HAP-1 (cell line): ENCODE measurements around the gene BIK.

ENCODE experiments used
- DNase-seq, 2 experiments: peaks; one replicate each; pipeline ENCODE4 v3.0.0-alpha.2; 2016 to 2020; ENCODE audit warnings: low spot score in 2 of 2
- H3K27me3 ChIP-seq: fragments of 250-450 bp; sonication (Bioruptor Pico); 2 replicates; pipeline ENCODE4 v1.5.1; 2020; ENCODE audit warnings: low read depth, mild to moderate bottlenecking, moderate library complexity
- H3K36me3 ChIP-seq: fragments of 250-450 bp; sonication (Bioruptor Pico); replicated peaks from 2 replicates; pipeline ENCODE4 v1.5.1; 2020; ENCODE audit warnings: mild to moderate bottlenecking
- H3K4me1 ChIP-seq: fragments of 250-450 bp; sonication (Bioruptor Pico); 2 replicates; pipeline ENCODE4 v1.5.1; 2020; ENCODE audit warnings: mild to moderate bottlenecking
- H3K4me3 ChIP-seq: fragments of 250-450 bp; sonication (Bioruptor Pico); 2 replicates; pipeline ENCODE4 v1.5.1; 2020; ENCODE audit warnings: mild to moderate bottlenecking, moderate library complexity
- H3K9me3 ChIP-seq: fragments of 250-450 bp; sonication (Bioruptor Pico); 2 replicates; pipeline ENCODE4 v1.5.1; 2020; ENCODE audit warnings: mild to moderate bottlenecking, moderate library complexity
- in situ Hi-C: fragments of 300-500 bp; cut with MboI; formaldehyde crosslinking; loops from 3 replicates; pipeline ENCODE4 v1.14.3; 2020; ENCODE audit warnings: low sequenced_read_pairs, inconsistent platforms, mixed read lengths

Gene BIK

DNA sequence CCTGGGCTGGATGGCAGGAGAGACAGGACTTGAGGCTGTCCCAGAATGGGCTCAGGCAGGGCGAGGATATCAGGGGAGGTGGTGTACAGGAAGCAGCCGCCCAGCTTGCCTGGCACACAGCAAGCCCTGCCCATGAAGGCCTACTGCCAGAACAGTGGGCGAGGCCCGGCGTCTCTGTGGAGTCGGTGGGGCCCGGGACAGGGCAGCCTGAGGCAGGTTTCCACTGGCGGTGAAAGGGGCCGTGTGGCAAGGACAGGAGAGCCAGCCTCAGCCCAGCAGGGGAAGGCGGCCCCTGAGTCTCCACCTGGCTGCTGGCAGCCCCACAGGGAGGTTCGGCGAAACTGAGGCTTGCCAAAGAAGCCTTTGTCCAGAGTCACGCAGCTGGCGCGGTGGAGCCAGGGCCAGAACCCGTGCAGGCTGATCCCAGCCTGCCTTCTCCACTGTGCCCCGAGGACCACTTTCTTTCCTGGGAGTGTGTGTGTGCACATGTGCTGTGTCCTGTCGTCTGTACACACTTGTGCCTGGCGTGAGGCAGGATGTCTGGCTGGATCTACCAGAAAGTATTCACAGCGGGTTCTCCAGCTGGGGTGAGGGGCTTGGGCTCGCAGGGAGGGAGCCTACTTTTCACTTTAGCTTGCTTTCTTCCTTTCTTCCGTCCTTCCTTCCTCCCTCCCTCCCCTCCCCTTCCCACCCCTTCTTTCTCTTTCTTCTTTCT, 42.0 kb downstream of the BIK start:
- DNase-seq = peak; percentile 29 to 49
- Histone ChIP-seq H3K9me3 (no peaks in the 10 kb centered on the region), H3K4me1 (peaks cover 13% of the 10 kb centered on the region), H3K27me3 (no peaks in the 10 kb centered on the region), H3K4me3 (peak overlapping the region; percentile 58), H3K36me3 (0 out of 2 replicates have a peak, but pooled peaks cover 3% of the 10 kb centered on the region)
- in situ Hi-C loops = no loop called here

- H3K9me3 ChIP-seq = no peaks in the 10 kb centered on the region
- in situ Hi-C loops = no loop called here
- 0 out of 2 replicates have a peak overlapping the region, but pooled peaks have one; percentile 3 for H3K4me3 ChIP-seq
- 0 out of 2 replicates have a peak, but pooled peaks cover 3% of the 10 kb centered on the region for H3K36me3 ChIP-seq
- H3K4me1 ChIP-seq = peaks cover 13% of the 10 kb centered on the region
- DNase-seq = no peak
- H3K27me3 ChIP-seq = no peaks in the 10 kb centered on the region
Measured at GRCh38 chr22:43153899-43154298, 43.3 kb downstream of the BIK start.

GRCh38 chr22:43154887-43155536, 44.5 kb downstream of the BIK start:
- H3K4me3 ChIP-seq = no peak overlapping the region
- DNase-seq = no peak
- no peaks in the 10 kb centered on the region for H3K9me3 ChIP-seq
- H3K4me1 ChIP-seq = peaks cover 13% of the 10 kb centered on the region
- in situ Hi-C loops = no loop called here
- H3K27me3 ChIP-seq = no peaks in the 10 kb centered on the region
- 0 out of 2 replicates have a peak, but pooled peaks cover 3% of the 10 kb centered on the region for H3K36me3 ChIP-seq

DNA sequence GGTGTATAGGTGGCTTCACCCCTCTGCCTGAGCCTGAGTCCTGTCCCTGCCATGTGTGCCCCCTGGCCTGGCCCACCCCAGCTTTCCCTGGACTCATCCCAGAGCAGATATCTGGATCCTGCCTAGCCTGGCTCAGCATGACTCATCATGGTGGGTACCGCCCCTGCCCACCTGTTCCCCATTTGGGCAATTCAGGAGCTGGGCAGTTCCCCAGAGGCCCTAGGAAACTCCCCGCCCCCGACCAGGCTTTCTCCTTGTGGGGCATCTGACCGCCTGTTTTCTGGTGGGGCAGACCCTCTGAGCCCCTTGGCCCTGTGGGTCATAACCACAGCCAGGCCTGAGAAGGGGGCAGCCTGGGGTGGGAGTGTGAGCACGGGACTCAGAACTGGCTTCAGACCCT, 45.2 kb downstream of the BIK start:
- in situ Hi-C loops = no loop called here
- Histone ChIP-seq H3K36me3 (peaks cover 3% of the 10 kb centered on the region; the same call in 1 of the 2 replicates), H3K27me3 (no peaks in the 10 kb centered on the region), H3K4me3 (no peak overlapping the region), H3K9me3 (no peaks in the 10 kb centered on the region), H3K4me1 (peaks cover 13% of the 10 kb centered on the region)
- no peak for DNase-seq

DNA sequence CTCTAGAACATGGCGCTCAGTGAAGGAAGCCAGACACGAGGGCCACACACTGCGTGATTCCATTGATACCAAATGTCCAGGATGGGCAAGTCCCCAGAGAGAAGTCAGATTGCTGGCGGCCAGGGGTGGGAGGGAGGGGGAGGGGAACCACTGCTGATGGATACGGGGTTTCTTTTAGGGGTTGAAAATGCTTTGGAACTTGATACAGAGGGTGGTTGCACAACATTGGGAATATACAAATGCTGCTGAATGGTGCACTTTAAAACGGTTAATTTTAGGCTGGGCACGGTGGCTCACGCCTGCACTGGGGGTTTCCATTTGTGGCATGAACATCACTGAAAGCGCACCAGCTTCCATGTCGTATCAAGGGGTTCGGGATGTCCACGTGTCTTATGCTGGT, 45.9 kb downstream of the BIK start:
- in situ Hi-C loops = no loop called here
- Histone ChIP-seq H3K4me1 (peaks cover 10% of the 10 kb centered on the region), H3K36me3 (peaks cover 3% of the 10 kb centered on the region; the same call in 1 of the 2 replicates), H3K4me3 (no peak overlapping the region), H3K27me3 (no peaks in the 10 kb centered on the region), H3K9me3 (no peaks in the 10 kb centered on the region)
- no peak for DNase-seq

- H3K4me3 ChIP-seq = no peak overlapping the region
- no peak for DNase-seq
- in situ Hi-C loops = no loop called here
- no peaks in the 10 kb centered on the region for H3K27me3 ChIP-seq
- peaks cover 9% of the 10 kb centered on the region for H3K36me3 ChIP-seq
- H3K9me3 ChIP-seq = no peaks in the 10 kb centered on the region
- no peaks in the 10 kb centered on the region for H3K4me1 ChIP-seq
Measured at GRCh38 chr22:43157874-43158546, 47.5 kb downstream of the BIK start.

GRCh38 chr22:43158778-43159483, 48.4 kb downstream of the BIK start:
- Histone ChIP-seq H3K4me1 (no peaks in the 10 kb centered on the region), H3K4me3 (no peak overlapping the region), H3K36me3 (peaks cover 9% of the 10 kb centered on the region), H3K9me3 (no peaks in the 10 kb centered on the region), H3K27me3 (no peaks in the 10 kb centered on the region)
- no peak for DNase-seq
- in situ Hi-C loops = no loop called here

GRCh38 chr22:43159484-43160178, 49.1 kb downstream of the BIK start:
- in situ Hi-C loops = no loop called here

DNA sequence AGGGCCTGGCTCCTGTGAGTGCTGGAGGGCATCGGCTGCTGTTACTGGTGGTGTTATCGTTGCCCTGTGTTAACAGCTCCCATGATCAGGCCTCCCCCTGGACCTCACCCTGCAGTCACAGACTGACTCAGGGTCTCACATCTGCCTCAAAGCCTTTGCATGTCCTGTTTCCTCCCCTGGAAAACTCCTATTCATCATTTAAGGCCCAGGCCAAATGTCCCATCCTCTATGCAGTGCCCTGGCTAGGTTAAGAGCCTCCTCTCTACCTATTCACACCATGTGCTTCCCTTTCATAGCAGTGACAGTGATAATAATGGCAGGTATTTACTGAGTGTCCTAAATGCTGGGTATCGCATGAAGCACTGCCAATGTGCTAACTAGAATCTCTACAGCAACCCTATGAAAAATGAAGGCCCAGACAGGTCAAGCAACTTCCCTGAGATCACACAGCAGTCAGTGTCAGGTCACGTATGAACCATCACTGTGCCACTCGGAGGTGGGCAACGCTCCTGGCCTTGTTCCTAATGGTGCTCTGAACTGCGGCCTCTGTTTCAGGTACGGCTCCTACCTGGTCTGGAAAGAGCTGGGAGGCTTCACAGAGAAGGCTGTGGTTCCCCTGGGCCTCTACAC, 50.1 kb downstream of the BIK start:
- Histone ChIP-seq H3K4me3 (no peak overlapping the region), H3K36me3 (peaks cover 9% of the 10 kb centered on the region), H3K27me3 (no peaks in the 10 kb centered on the region), H3K9me3 (no peaks in the 10 kb centered on the region), H3K4me1 (no peaks in the 10 kb centered on the region)
- DNase-seq = no peak
- in situ Hi-C loops = no loop called here

More at GRCh38 chr22:43159484-43160178, 49.1 kb downstream of the BIK start:
- no peaks in the 10 kb centered on the region for H3K27me3 ChIP-seq
- DNase-seq = peak in 1 of 2 experiments; percentile 61
- H3K4me1 ChIP-seq = no peaks in the 10 kb centered on the region
- H3K4me3 ChIP-seq = no peak overlapping the region
- H3K9me3 ChIP-seq = no peaks in the 10 kb centered on the region
- peaks cover 9% of the 10 kb centered on the region for H3K36me3 ChIP-seq

DNA sequence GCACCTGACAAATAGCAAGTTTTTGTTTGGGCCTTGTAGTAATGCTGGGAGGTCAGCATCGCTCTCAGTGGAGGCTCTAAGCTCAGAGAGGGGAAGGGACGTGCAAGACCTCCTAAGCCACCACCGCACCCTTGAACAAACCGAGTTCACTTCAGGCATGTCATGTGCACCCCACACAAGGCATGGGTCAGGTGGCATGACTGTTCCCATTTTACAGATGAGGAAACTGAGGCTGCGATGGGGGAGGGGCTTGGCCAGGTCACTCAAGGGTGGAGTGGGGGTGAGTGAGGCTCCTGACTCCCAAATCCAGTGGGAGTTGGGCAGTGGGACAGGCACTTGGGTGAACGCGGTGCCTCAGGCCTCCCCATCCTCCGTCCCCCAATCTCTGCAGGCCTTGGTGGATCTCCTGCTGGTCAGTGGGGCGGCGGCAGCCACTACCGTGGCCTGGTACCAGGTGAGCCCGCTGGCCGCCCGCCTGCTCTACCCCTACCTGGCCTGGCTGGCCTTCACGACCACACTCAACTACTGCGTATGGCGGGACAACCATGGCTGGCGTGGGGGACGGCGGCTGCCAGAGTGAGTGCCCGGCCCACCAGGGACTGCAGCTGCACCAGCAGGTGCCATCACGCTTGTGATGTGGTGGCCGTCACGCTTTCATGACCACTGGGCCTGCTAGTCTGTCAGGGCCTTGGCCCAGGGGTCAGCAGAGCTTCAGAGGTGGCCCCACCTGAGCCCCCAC, 52.0 kb downstream of the BIK start:
- DNase-seq = no peak
- in situ Hi-C loops = no loop called here
- no peak overlapping the region for H3K4me3 ChIP-seq
- H3K36me3 ChIP-seq = peaks cover 8% of the 10 kb centered on the region
- no peaks in the 10 kb centered on the region for H3K4me1 ChIP-seq
- no peaks in the 10 kb centered on the region for H3K27me3 ChIP-seq
- no peaks in the 10 kb centered on the region for H3K9me3 ChIP-seq

DNA sequence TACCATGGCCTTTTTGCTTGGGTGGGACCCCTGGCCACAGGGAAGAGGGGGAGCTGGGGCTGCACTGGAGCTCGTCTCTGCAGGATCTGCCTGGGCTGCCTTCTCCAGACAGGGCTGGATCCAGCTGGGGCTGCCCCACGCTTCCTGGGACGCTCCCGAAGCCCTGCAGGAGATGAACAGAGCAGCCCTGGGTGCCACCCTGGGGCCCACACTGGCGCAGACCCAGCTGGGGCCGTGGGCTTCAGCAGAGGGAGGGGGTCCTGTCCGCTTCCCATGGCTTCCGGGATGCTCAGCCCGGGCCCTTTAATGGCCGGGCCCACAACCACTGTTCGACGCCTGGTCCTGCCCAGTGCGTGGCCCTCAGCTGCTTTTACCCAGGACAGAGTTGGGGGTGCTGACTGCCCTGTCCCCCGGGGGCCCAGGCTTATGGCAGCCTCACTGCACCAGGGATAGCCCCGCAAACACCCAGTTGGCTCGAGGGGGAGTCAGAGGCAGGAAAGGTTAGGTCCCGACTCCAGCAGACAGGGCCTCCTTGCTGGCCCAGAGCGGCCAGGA, 52.8 kb downstream of the BIK start:
- no peak for DNase-seq
- no peaks in the 10 kb centered on the region for H3K4me1 ChIP-seq
- H3K4me3 ChIP-seq = no peak overlapping the region
- no peaks in the 10 kb centered on the region for H3K27me3 ChIP-seq
- no peaks in the 10 kb centered on the region for H3K9me3 ChIP-seq
- in situ Hi-C loops = no loop called here
- H3K36me3 ChIP-seq = peaks cover 14% of the 10 kb centered on the region

DNA sequence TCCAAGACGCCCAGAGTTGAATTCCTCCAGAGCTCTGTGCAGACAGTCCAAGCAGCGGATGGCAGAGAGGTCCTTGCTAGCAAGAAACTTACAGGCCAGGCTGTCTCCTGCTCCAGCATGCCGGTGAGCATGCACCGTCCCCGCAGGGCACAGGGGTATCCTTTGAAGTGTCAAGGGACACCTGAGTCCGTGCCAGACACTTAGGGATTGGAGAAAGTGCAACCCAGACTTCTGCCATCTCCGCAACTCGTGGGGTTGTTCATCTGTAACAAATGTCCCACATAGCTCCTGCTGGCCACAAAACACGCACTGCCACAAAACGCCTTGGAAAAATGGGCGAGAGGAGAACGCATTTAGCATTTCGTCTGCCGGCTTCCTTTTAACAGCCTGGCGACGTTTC, 54.1 kb downstream of the BIK start:
- Histone ChIP-seq H3K9me3 (no peaks in the 10 kb centered on the region), H3K4me3 (no peak overlapping the region), H3K36me3 (peaks cover 26% of the 10 kb centered on the region), H3K4me1 (no peaks in the 10 kb centered on the region), H3K27me3 (no peaks in the 10 kb centered on the region)
- in situ Hi-C loops = no loop called here
- peak in 1 of 2 experiments; percentile 42 for DNase-seq
